ENCODE data around the gene OLFML2A.

DNA sequence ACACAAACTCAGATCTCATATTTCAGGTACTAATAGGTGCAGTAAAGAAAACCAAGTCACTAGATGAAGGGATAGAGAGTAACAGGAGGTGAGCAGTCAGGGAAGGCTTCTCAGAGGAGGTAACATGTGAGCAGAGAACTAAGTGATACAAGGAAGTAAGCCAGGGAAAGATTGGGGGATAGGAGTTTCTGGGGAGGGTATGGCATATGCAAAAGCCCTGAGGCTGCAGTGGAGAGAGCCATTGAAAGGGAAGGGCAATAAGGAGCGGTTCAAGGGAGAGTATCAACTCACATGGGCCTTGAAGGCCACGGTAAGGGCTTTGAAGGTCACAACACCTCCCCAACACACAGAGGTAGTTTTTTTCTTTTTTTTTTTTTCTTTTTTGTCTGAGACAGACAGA is 6.9 kb downstream of the OLFML2A start:
- TF ChIP-seq CTCF (IDR thresholded peaks at IDR 0.05; ENCODE audit: poor library complexity, severe bottlenecking) (no peak), REST (IDR thresholded peaks at IDR 0.05; ENCODE audit: borderline replicate concordance) (no peak), TAF1 (IDR thresholded peaks at IDR 0.05; ENCODE audit: low read depth) (no peak), MXI1 (conservative IDR thresholded peaks at IDR 0.05; ENCODE audit: poor library complexity, severe bottlenecking) (no peak), RAD21 (conservative IDR thresholded peaks at IDR 0.05) (no peak), POLR2AphosphoS5 (IDR thresholded peaks at IDR 0.05) (no peak), EP300 (conservative IDR thresholded peaks at IDR 0.05; ENCODE audit: poor library complexity, severe bottlenecking) (no peak), EZH2 (IDR thresholded peaks at IDR 0.05; ENCODE audit: borderline replicate concordance, insufficient read depth, low read length, poor library complexity, severe bottlenecking) (no peak), SMC3 (conservative IDR thresholded peaks at IDR 0.05; ENCODE audit: poor library complexity) (no peak)

All from neural cell (in vitro differentiated cells).